Loucy (cell line): ENCODE data around the gene RHEX.

Experiments
- CTCF ChIP-seq: fragments of 200-600 bp; sonication (generic); conservative IDR thresholded peaks from 2 replicates; pipeline ENCODE4 v1.5.1; 2014; ENCODE audit warnings: mild to moderate bottlenecking, antibody characterized with exemption, low read length
- EZH2phosphoT487 ChIP-seq: fragments of 200-600 bp; IDR thresholded peaks from 2 replicates; pipeline ENCODE4 v1.6.1; 2018; ENCODE audit warnings: antibody characterized with exemption, mild to moderate bottlenecking, moderate library complexity, borderline replicate concordance

DNA sequence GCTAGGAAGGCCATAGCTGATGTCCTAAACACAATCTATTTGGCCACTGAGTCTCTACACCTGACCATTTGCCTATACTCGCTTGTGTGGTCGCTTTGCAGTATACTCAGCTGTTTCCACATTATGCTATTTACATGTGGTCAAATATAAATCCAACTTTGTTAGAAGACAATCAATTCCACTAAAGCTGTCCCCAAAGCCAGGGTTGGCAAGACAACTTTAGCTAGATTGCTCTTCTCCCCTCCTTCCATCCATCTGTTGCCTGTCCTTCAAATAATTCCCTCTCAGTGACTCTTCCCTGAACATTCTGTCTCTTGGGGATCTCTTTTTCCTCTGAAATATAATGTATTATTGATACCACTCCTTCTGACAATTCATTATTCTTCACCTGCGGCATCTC, 34.1 kb downstream of the RHEX start:
- TF ChIP-seq EZH2phosphoT487 (no peak), CTCF (no peak)
